NCI-H69 (cell line): ENCODE measurements around the gene ABCC2.
"Not testable (repeated sequence)": the region's sequence is repeated elsewhere in the genome, so short reads cannot be mapped to it uniquely, and the experiment has no call there.

Experiments
- DNase-seq: peaks from one replicate; lab custom pipeline; 2025; lab: John Stamatoyannopoulos, UW

Gene ABCC2

GRCh38 chr10:99854860-99855259 is 72.4 kb downstream of the ABCC2 start:
- DNase-seq: peak; percentile 18

- DNase-seq: no peak
Observed at GRCh38 chr10:99855479-99856071, 73.1 kb downstream of the ABCC2 start.

GRCh38 chr10:99858849-99859248 is 76.4 kb downstream of the ABCC2 start:
- no peak for DNase-seq

GRCh38 chr10:99859585-99859984 is 77.1 kb downstream of the ABCC2 start:
- DNase-seq: peak; percentile 27

GRCh38 chr10:99860466-99860865 is 78.0 kb downstream of the ABCC2 start:
- no peak for DNase-seq

GRCh38 chr10:99863535-99864240 is 81.2 kb downstream of the ABCC2 start:
- not testable (repeated sequence) for DNase-seq

GRCh38 chr10:99867250-99867649 is 84.8 kb downstream of the ABCC2 start:
- DNase-seq: not testable (repeated sequence)

GRCh38 chr10:99869581-99870122 is 87.2 kb downstream of the ABCC2 start:
- peak; percentile 25 for DNase-seq

- no peak for DNase-seq
Observed at GRCh38 chr10:99870123-99870730, 87.8 kb downstream of the ABCC2 start.

- no peak for DNase-seq
Observed at GRCh38 chr10:99872367-99873162, 90.1 kb downstream of the ABCC2 start.

GRCh38 chr10:99873846-99874245 is 91.4 kb downstream of the ABCC2 start:
- no peak for DNase-seq

GRCh38 chr10:99874341-99875085 is 92.1 kb downstream of the ABCC2 start:
- DNase-seq: no peak

- no peak for DNase-seq
Observed at GRCh38 chr10:99875473-99875872, 93.0 kb downstream of the ABCC2 start.

GRCh38 chr10:99880080-99880835 is 97.8 kb downstream of the ABCC2 start:
- DNase-seq: no peak

- no peak for DNase-seq
Observed at GRCh38 chr10:99881371-99881770, 98.9 kb downstream of the ABCC2 start.

- no peak for DNase-seq
Observed at GRCh38 chr10:99883523-99883922, 101.1 kb downstream of the ABCC2 start.

GRCh38 chr10:99888622-99889021 is 106.2 kb downstream of the ABCC2 start:
- DNase-seq: no peak

- DNase-seq: no peak
Observed at GRCh38 chr10:99894613-99895012, 112.2 kb downstream of the ABCC2 start.

GRCh38 chr10:99895066-99895465 is 112.6 kb downstream of the ABCC2 start:
- not testable (repeated sequence) for DNase-seq

- peak; percentile 29 for DNase-seq
Observed at GRCh38 chr10:99895867-99896266, 113.4 kb downstream of the ABCC2 start.
